Measurements from ENCODE around the gene C1orf56. TPM values are rescaled to one million over a fixed set of nuclear protein-coding genes. Genes with fewer than 3 reads are reported as not detected.

C1orf56 gene
- 1 to 10 TPM; 3.7 to 9.8 (median 7.0) TPM for total RNA-seq

- H3K27ac ChIP-seq, result peak within 1 kb of the TSS; percentile 41 to 97 (median 91)
- H3K36me3 ChIP-seq, result peaks cover 0 to 21% of the 10 kb centered on the region in 2 donors
- no peaks in the 10 kb centered on the region for H3K27me3 ChIP-seq
- WGBS, 2 donors (ENCODE audit: low coverage in 1 of 2), result 0% methylated on average over 1 of the region's 29 CpGs; no CpG with 5 or more reads in 1 of the 2 donors
- H3K9me3 ChIP-seq, result no peaks in the 10 kb centered on the region
- peak; percentile 84 for ATAC-seq
- TF ChIP-seq POLR2A (IDR thresholded peaks at IDR 0.05), result peak; percentile 40 to 44
- peak in 1 of 4 experiments; percentile 17 for TF ChIP-seq CTCF (IDR thresholded peaks at IDR 0.05)
- TF ChIP-seq EP300 (IDR thresholded peaks at IDR 0.05), result no peak
- TF ChIP-seq POLR2AphosphoS5 (IDR thresholded peaks at IDR 0.05), result peak; percentile 60
- H3K4me1 ChIP-seq, result peaks cover 0 to 35% (median 4%) of the 10 kb centered on the region in 3 donors
- H3K4me3 ChIP-seq, result peak within 1 kb of the TSS; percentile 50 to 63
Observed at GRCh38 chr1:151047591-151047924, at the start of gene C1orf56. C1orf56 (plus strand) TSS chr1:151047751; CDS start chr1:151047848, 97 bp downstream.

GRCh38 chr1:150997949-150998348 is 49.6 kb upstream of the C1orf56 start:
- Histone ChIP-seq H3K4me1 (peaks cover 0 to 28% (median 12%) of the 10 kb centered on the region in 3 donors), H3K27me3 (no peaks in the 10 kb centered on the region), H3K4me3 (no peak overlapping the region), H3K36me3 (peaks cover 0 to 63% of the 10 kb centered on the region in 2 donors), H3K27ac (no peak overlapping the region), H3K9me3 (no peaks in the 10 kb centered on the region)
- WGBS, 2 donors (ENCODE audit: low coverage in 1 of 2), result 93 to 100% methylated on average over 1 to 3 of the region's 5 CpGs
- no peak for TF ChIP-seq POLR2AphosphoS5 (IDR thresholded peaks at IDR 0.05)
- no peak for TF ChIP-seq CTCF (IDR thresholded peaks at IDR 0.05)
- TF ChIP-seq POLR2A (IDR thresholded peaks at IDR 0.05), result no peak
- TF ChIP-seq EP300 (IDR thresholded peaks at IDR 0.05), result no peak
- no peak for ATAC-seq

GRCh38 chr1:150999051-150999674 is 48.4 kb upstream of the C1orf56 start:
- ATAC-seq, result no peak
- WGBS, 2 donors (ENCODE audit: low coverage in 1 of 2), result 33 to 62% methylated on average over 1 to 4 of the region's 17 CpGs
- no peaks in the 10 kb centered on the region for H3K27me3 ChIP-seq
- H3K9me3 ChIP-seq, result no peaks in the 10 kb centered on the region
- TF ChIP-seq POLR2A (IDR thresholded peaks at IDR 0.05), result no peak
- no peak for TF ChIP-seq CTCF (IDR thresholded peaks at IDR 0.05)
- TF ChIP-seq POLR2AphosphoS5 (IDR thresholded peaks at IDR 0.05), result no peak
- H3K4me3 ChIP-seq, result no peak overlapping the region
- peaks cover 0 to 40% (median 24%) of the 10 kb centered on the region in 3 donors for H3K4me1 ChIP-seq
- H3K36me3 ChIP-seq, result peaks cover 0 to 63% of the 10 kb centered on the region in 2 donors
- peak overlapping the region in 1 of 4 donors; percentile 27 for H3K27ac ChIP-seq

- no peak overlapping the region for H3K4me3 ChIP-seq
- no peak for TF ChIP-seq EP300 (IDR thresholded peaks at IDR 0.05)
- TF ChIP-seq CTCF (IDR thresholded peaks at IDR 0.05), result no peak
- 88% methylated on average over 2 of the region's 2 CpGs for WGBS, 2 donors (ENCODE audit: low coverage in 1 of 2)
- no peaks in the 10 kb centered on the region for H3K27me3 ChIP-seq
- H3K36me3 ChIP-seq, result peaks cover 0 to 63% of the 10 kb centered on the region in 2 donors
- no peak for ATAC-seq
- H3K27ac ChIP-seq, result no peak overlapping the region
- H3K9me3 ChIP-seq, result no peaks in the 10 kb centered on the region
- H3K4me1 ChIP-seq, result peaks cover 0 to 46% (median 30%) of the 10 kb centered on the region in 3 donors
Observed at GRCh38 chr1:150999926-151000325, 47.6 kb upstream of the C1orf56 start.

- 94 to 96% methylated on average over 3 of the region's 3 CpGs for WGBS, 2 donors (ENCODE audit: low coverage in 1 of 2)
- Histone ChIP-seq H3K36me3 (peaks cover 0 to 63% of the 10 kb centered on the region in 2 donors), H3K4me1 (peaks cover 0 to 46% (median 33%) of the 10 kb centered on the region in 3 donors), H3K9me3 (no peaks in the 10 kb centered on the region), H3K27me3 (no peaks in the 10 kb centered on the region), H3K27ac (no peak overlapping the region), H3K4me3 (no peak overlapping the region)
- ATAC-seq, result no peak
- TF ChIP-seq POLR2AphosphoS5 (IDR thresholded peaks at IDR 0.05) (no peak), EP300 (IDR thresholded peaks at IDR 0.05) (no peak), CTCF (IDR thresholded peaks at IDR 0.05) (no peak), POLR2A (IDR thresholded peaks at IDR 0.05) (no peak)
Observed at GRCh38 chr1:151000408-151000807, 47.1 kb upstream of the C1orf56 start.
